ENCODE results near the gene LARGE1. TPM values are rescaled to one million over a fixed set of nuclear protein-coding genes. Genes with fewer than 3 reads are reported as not detected.
"Not testable (repeated sequence)": the region's sequence is repeated elsewhere in the genome, so short reads cannot be mapped to it uniquely, and the experiment has no call there.

The LARGE1 gene
- total RNA-seq, 2 experiments from 2014 or later: 0.81 to 2.0 TPM

- no peak overlapping the region for H3K4me3 Mint-ChIP-seq
- intact Hi-C loops (cut with micrococcal nuclease): no loop called here
- DNase-seq: no peak
- H3K36me3 Mint-ChIP-seq: no peaks in the 10 kb centered on the region
- H3K27me3 Mint-ChIP-seq: no peaks in the 10 kb centered on the region
- ChIA-PET CTCF (no interaction called here), POLR2A (no interaction called here)
- H3K9me3 Mint-ChIP-seq: peaks cover 12% of the 10 kb centered on the region
- no peaks in the 10 kb centered on the region for H3K4me1 Mint-ChIP-seq (ENCODE audit: low read depth)
- H3K27ac Mint-ChIP-seq: no peak overlapping the region
Measured at GRCh38 chr22:33476206-33476605, 444.1 kb downstream of the LARGE1 start.

GRCh38 chr22:33474587-33474986 is 445.7 kb downstream of the LARGE1 start:
- H3K27ac Mint-ChIP-seq: no peak overlapping the region
- no peaks in the 10 kb centered on the region for H3K27me3 Mint-ChIP-seq
- intact Hi-C loops (cut with micrococcal nuclease): no loop called here
- CTCF ChIA-PET: no interaction called here
- no peak for DNase-seq
- peaks cover 15% of the 10 kb centered on the region for H3K9me3 Mint-ChIP-seq
- no peaks in the 10 kb centered on the region for H3K4me1 Mint-ChIP-seq (ENCODE audit: low read depth)
- no peaks in the 10 kb centered on the region for H3K36me3 Mint-ChIP-seq
- POLR2A ChIA-PET: no interaction called here
- no peak overlapping the region for H3K4me3 Mint-ChIP-seq

- DNase-seq: no peak
- CTCF ChIA-PET: no interaction called here
- no peak overlapping the region for H3K4me3 Mint-ChIP-seq
- peaks cover 17% of the 10 kb centered on the region for H3K9me3 Mint-ChIP-seq
- H3K27me3 Mint-ChIP-seq: no peaks in the 10 kb centered on the region
- no peaks in the 10 kb centered on the region for H3K36me3 Mint-ChIP-seq
- POLR2A ChIA-PET: no interaction called here
- no peak overlapping the region for H3K27ac Mint-ChIP-seq
- intact Hi-C loops (cut with micrococcal nuclease): no loop called here
- no peaks in the 10 kb centered on the region for H3K4me1 Mint-ChIP-seq (ENCODE audit: low read depth)
Measured at GRCh38 chr22:33472462-33473344, 447.6 kb downstream of the LARGE1 start.

- POLR2A ChIA-PET: no interaction called here
- H3K27me3 Mint-ChIP-seq: no peaks in the 10 kb centered on the region
- no peak overlapping the region for H3K4me3 Mint-ChIP-seq
- DNase-seq: no peak
- peaks cover 12% of the 10 kb centered on the region for H3K9me3 Mint-ChIP-seq
- intact Hi-C loops (cut with micrococcal nuclease): no loop called here
- CTCF ChIA-PET: no interaction called here
- no peaks in the 10 kb centered on the region for H3K36me3 Mint-ChIP-seq
- H3K27ac Mint-ChIP-seq: no peak overlapping the region
- H3K4me1 Mint-ChIP-seq (ENCODE audit: low read depth): no peaks in the 10 kb centered on the region
Measured at GRCh38 chr22:33470456-33470855, 449.8 kb downstream of the LARGE1 start.

GRCh38 chr22:33467620-33468095 is 452.6 kb downstream of the LARGE1 start:
- no peak overlapping the region for H3K4me3 Mint-ChIP-seq
- H3K4me1 Mint-ChIP-seq (ENCODE audit: low read depth): no peaks in the 10 kb centered on the region
- DNase-seq: no peak
- H3K36me3 Mint-ChIP-seq: no peaks in the 10 kb centered on the region
- no peak overlapping the region for H3K27ac Mint-ChIP-seq
- POLR2A ChIA-PET: no interaction called here
- CTCF ChIA-PET: no interaction called here
- H3K9me3 Mint-ChIP-seq: peaks cover 10% of the 10 kb centered on the region
- intact Hi-C loops (cut with micrococcal nuclease): no loop called here
- H3K27me3 Mint-ChIP-seq: no peaks in the 10 kb centered on the region

GRCh38 chr22:33467080-33467479 is 453.2 kb downstream of the LARGE1 start:
- Mint-ChIP-seq H3K4me3 (no peak overlapping the region), H3K4me1 (ENCODE audit: low read depth) (no peaks in the 10 kb centered on the region), H3K27me3 (no peaks in the 10 kb centered on the region), H3K9me3 (peaks cover 7% of the 10 kb centered on the region), H3K27ac (no peak overlapping the region), H3K36me3 (no peaks in the 10 kb centered on the region)
- intact Hi-C loops (cut with micrococcal nuclease): no loop called here
- POLR2A ChIA-PET: no interaction called here
- no peak for DNase-seq
- CTCF ChIA-PET: interaction anchor here (0.6 kb wide), 1 partner anchor 63 kb away, joined by 5 read pairs; no protein-coding TSS in a partner anchor

GRCh38 chr22:33465554-33465953 is 454.7 kb downstream of the LARGE1 start:
- Mint-ChIP-seq H3K36me3 (no peaks in the 10 kb centered on the region), H3K4me3 (no peak overlapping the region), H3K9me3 (peaks cover 14% of the 10 kb centered on the region), H3K27ac (no peak overlapping the region), H3K27me3 (no peaks in the 10 kb centered on the region), H3K4me1 (ENCODE audit: low read depth) (no peaks in the 10 kb centered on the region)
- DNase-seq: no peak
- ChIA-PET CTCF (interaction anchor here (0.5 kb wide), 1 partner anchor 164 kb away, joined by 3 read pairs; no protein-coding TSS in a partner anchor), POLR2A (interaction anchor here (0.7 kb wide), 1 partner anchor 217 kb away, joined by 4 read pairs; no protein-coding TSS in a partner anchor)
- intact Hi-C loops (cut with micrococcal nuclease): no loop called here

GRCh38 chr22:33464698-33465097 is 455.6 kb downstream of the LARGE1 start:
- H3K9me3 Mint-ChIP-seq: peaks cover 12% of the 10 kb centered on the region
- no peak overlapping the region for H3K27ac Mint-ChIP-seq
- no peaks in the 10 kb centered on the region for H3K4me1 Mint-ChIP-seq (ENCODE audit: low read depth)
- CTCF ChIA-PET: no interaction called here
- no peak for DNase-seq
- no peaks in the 10 kb centered on the region for H3K27me3 Mint-ChIP-seq
- no peaks in the 10 kb centered on the region for H3K36me3 Mint-ChIP-seq
- POLR2A ChIA-PET: no interaction called here
- intact Hi-C loops (cut with micrococcal nuclease): no loop called here
- H3K4me3 Mint-ChIP-seq: no peak overlapping the region

- ChIA-PET POLR2A (no interaction called here), CTCF (no interaction called here)
- intact Hi-C loops (cut with micrococcal nuclease): no loop called here
- H3K4me1 Mint-ChIP-seq (ENCODE audit: low read depth): no peaks in the 10 kb centered on the region
- no peaks in the 10 kb centered on the region for H3K27me3 Mint-ChIP-seq
- no peak overlapping the region for H3K4me3 Mint-ChIP-seq
- H3K9me3 Mint-ChIP-seq: peaks cover 12% of the 10 kb centered on the region
- H3K27ac Mint-ChIP-seq: no peak overlapping the region
- no peaks in the 10 kb centered on the region for H3K36me3 Mint-ChIP-seq
- DNase-seq: no peak
Measured at GRCh38 chr22:33461698-33462434, 458.4 kb downstream of the LARGE1 start.

- POLR2A ChIA-PET; DNase-seq; CTCF ChIA-PET; intact Hi-C loops (cut with micrococcal nuclease); H3K4me3 Mint-ChIP-seq; H3K36me3 Mint-ChIP-seq; H3K27me3 Mint-ChIP-seq; H3K27ac Mint-ChIP-seq; H3K4me1 Mint-ChIP-seq (ENCODE audit: low read depth): not testable (repeated sequence)
- H3K9me3 Mint-ChIP-seq: peaks cover 12% of the 10 kb centered on the region
Measured at GRCh38 chr22:33461245-33461644, 459.0 kb downstream of the LARGE1 start.

- Mint-ChIP-seq H3K4me3 (no peak overlapping the region), H3K27ac (no peak overlapping the region), H3K36me3 (no peaks in the 10 kb centered on the region), H3K4me1 (ENCODE audit: low read depth) (no peaks in the 10 kb centered on the region), H3K9me3 (peaks cover 14% of the 10 kb centered on the region), H3K27me3 (no peaks in the 10 kb centered on the region)
- POLR2A ChIA-PET: no interaction called here
- DNase-seq: no peak
- intact Hi-C loops (cut with micrococcal nuclease): no loop called here
- CTCF ChIA-PET: no interaction called here
Measured at GRCh38 chr22:33459137-33459536, 461.1 kb downstream of the LARGE1 start.

- intact Hi-C loops (cut with micrococcal nuclease): no loop called here
- H3K9me3 Mint-ChIP-seq: peaks cover 7% of the 10 kb centered on the region
- no peak overlapping the region for H3K4me3 Mint-ChIP-seq
- ChIA-PET POLR2A (no interaction called here), CTCF (no interaction called here)
- H3K36me3 Mint-ChIP-seq: no peaks in the 10 kb centered on the region
- no peak overlapping the region for H3K27ac Mint-ChIP-seq
- no peak for DNase-seq
- H3K27me3 Mint-ChIP-seq: no peaks in the 10 kb centered on the region
- no peaks in the 10 kb centered on the region for H3K4me1 Mint-ChIP-seq (ENCODE audit: low read depth)
Measured at GRCh38 chr22:33456511-33456910, 463.8 kb downstream of the LARGE1 start.

All from activated CD4-positive, alpha-beta memory T cell treated with anti-CD3 and anti-CD28 coated beads for 36 hours (primary cell).